ENCODE data around the gene IRF6. TPM values are rescaled to one million over a fixed set of nuclear protein-coding genes. Genes with fewer than 3 reads are reported as not detected.
"Not testable (repeated sequence)": the region's sequence is repeated elsewhere in the genome, so short reads cannot be mapped to it uniquely, and the experiment has no call there.

The IRF6 gene
- total RNA-seq, 1 experiment from 2014 or later, result 27.3 TPM

DNA sequence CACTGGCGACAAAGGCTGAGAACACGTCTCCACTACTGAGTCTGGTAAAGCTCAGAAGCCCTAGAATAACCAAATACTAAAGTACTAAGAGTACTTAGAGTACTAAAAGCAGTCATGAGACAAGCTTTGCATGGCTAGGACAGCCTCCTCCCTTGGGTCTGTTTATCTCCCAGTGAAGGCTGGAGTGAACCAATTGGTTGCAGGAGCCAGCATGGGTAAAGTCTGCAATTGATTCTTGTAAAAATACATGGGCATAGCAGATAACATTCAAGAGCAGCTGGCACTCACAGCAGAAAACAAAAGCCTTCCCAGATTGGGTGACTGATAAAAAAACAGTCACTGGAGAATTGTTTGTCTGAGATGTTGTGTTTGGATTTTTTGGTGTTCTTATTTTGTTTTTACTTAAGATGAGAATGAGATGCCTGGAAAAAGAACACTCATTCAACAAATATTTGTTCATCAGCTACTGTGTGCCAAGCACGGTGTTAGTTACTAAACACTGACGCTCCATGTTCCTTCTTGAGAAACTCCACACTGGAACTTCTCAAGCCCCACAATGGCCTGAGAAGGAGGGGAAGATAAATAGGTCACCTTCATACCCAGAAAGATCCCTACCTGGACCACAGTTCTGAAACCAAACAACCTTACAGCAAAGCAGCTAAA lies 3.7 kb downstream of the IRF6 start:
- BruUV-seq (replicated peaks), result no TSS peak
- H3K36me3 ChIP-seq (ENCODE audit: control insufficient read depth, insufficient read depth, low read length), result no peaks in the 10 kb centered on the region; the same call in 1 of the 2 replicates
- peaks cover 4% of the 10 kb centered on the region; the same call in 1 of the 2 replicates for H3K4me1 ChIP-seq
- no peak for DNase-seq
- peaks cover 13% of the 10 kb centered on the region for H3K4me1 Mint-ChIP-seq (ENCODE audit: low read depth, unreplicated experiment)
- H3K36me3 Mint-ChIP-seq (ENCODE audit: insufficient read depth, unreplicated experiment), result peaks cover 20% of the 10 kb centered on the region
- POLR2A ChIA-PET, result no interaction called here
- CTCF ChIA-PET, result no interaction called here
- H3K4me3 ChIP-seq (ENCODE audit: low read depth, low read length), result no peak overlapping the region
- H3K9me3 Mint-ChIP-seq (ENCODE audit: unreplicated experiment), result no peaks in the 10 kb centered on the region
- no peak overlapping the region for H3K27ac Mint-ChIP-seq (ENCODE audit: unreplicated experiment)
- no peaks in the 10 kb centered on the region for H3K9me3 ChIP-seq
- H3K27me3 Mint-ChIP-seq (ENCODE audit: insufficient read depth, unreplicated experiment), result no peaks in the 10 kb centered on the region
- no peak overlapping the region for H3K4me3 Mint-ChIP-seq (ENCODE audit: unreplicated experiment)
- intact Hi-C loops (cut with micrococcal nuclease; ENCODE audit: unreplicated experiment), result no loop called here
- H3K27me3 ChIP-seq (replicated peaks; ENCODE audit: control insufficient read depth, insufficient read depth, low read length), result no peaks in the 10 kb centered on the region
- TF ChIP-seq, protein P1, sequence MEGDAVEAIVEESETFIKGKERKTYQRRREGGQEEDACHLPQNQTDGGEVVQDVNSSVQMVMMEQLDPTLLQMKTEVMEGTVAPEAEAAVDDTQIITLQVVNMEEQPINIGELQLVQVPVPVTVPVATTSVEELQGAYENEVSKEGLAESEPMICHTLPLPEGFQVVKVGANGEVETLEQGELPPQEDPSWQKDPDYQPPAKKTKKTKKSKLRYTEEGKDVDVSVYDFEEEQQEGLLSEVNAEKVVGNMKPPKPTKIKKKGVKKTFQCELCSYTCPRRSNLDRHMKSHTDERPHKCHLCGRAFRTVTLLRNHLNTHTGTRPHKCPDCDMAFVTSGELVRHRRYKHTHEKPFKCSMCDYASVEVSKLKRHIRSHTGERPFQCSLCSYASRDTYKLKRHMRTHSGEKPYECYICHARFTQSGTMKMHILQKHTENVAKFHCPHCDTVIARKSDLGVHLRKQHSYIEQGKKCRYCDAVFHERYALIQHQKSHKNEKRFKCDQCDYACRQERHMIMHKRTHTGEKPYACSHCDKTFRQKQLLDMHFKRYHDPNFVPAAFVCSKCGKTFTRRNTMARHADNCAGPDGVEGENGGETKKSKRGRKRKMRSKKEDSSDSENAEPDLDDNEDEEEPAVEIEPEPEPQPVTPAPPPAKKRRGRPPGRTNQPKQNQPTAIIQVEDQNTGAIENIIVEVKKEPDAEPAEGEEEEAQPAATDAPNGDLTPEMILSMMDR (IDR thresholded peaks at IDR 0.05; ENCODE audit: insufficient read depth in 1 of 2, low read depth in 1 of 2, low read length in 1 of 2, severe bottlenecking in 1 of 2, unreplicated experiment in 1 of 2), result no peak

DNA sequence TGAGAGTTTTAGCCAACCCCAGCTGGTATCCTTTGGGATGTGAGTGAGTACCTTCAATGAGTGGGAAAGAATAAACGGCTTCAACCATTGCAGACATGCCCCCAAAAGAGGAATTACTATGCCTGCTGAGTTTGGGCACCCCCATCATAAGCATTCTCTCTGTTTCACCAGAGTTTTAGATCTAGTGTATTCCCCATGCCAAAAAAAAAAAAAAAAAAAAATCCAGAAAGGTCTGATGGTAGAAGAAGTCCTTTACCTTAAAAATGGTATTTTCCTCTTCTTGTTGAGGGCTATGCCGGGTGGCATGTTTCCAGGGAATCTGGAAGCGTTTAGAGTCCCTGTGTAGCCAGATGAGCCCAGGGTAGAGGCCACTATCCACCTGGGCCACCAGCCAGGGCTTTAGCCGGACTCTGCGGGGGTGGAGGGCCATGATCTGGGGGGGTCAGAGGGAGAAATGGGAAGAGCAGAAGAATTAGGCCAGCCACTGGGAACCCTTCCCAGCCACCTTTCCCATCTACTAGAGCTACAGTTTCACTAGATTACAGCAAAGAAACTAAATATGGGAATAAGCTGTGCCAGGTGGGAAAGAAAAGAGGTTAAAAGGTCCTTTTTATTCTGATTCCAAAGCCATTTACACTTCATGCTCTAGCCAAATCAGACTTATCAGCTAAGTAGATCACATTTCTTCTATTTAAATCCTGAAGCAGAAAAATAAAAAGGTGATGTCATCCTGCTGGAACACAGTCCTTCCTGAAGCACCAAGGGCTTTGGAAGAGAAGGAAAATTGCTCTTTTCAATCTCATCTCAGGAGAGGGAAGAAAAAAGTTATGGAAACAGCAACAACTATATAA lies 4.7 kb downstream of the IRF6 start:
- Mint-ChIP-seq H3K9me3 (ENCODE audit: unreplicated experiment) (no peaks in the 10 kb centered on the region), H3K27me3 (ENCODE audit: insufficient read depth, unreplicated experiment) (no peaks in the 10 kb centered on the region), H3K4me3 (ENCODE audit: unreplicated experiment) (no peak overlapping the region), H3K4me1 (ENCODE audit: low read depth, unreplicated experiment) (peaks cover 19% of the 10 kb centered on the region), H3K36me3 (ENCODE audit: insufficient read depth, unreplicated experiment) (peaks cover 27% of the 10 kb centered on the region), H3K27ac (ENCODE audit: unreplicated experiment) (no peak overlapping the region)
- Histone ChIP-seq H3K27me3 (replicated peaks; ENCODE audit: control insufficient read depth, insufficient read depth, low read length) (no peaks in the 10 kb centered on the region), H3K4me3 (ENCODE audit: low read depth, low read length) (no peak overlapping the region), H3K36me3 (ENCODE audit: control insufficient read depth, insufficient read depth, low read length) (no peaks in the 10 kb centered on the region; the same call in 1 of the 2 replicates), H3K9me3 (no peaks in the 10 kb centered on the region), H3K4me1 (peaks cover 10% of the 10 kb centered on the region)
- TF ChIP-seq, protein P1 (IDR thresholded peaks at IDR 0.05; ENCODE audit: insufficient read depth in 1 of 2, low read depth in 1 of 2, low read length in 1 of 2, severe bottlenecking in 1 of 2, unreplicated experiment in 1 of 2), result no peak
- ChIA-PET POLR2A (no interaction called here), CTCF (interaction anchor here (0.6 kb wide), 1 partner anchor 43 kb away, joined by 3 read pairs; no protein-coding TSS in a partner anchor)
- DNase-seq, result no peak
- intact Hi-C loops (cut with micrococcal nuclease; ENCODE audit: unreplicated experiment), result no loop called here
- no TSS peak for BruUV-seq (replicated peaks)

DNA sequence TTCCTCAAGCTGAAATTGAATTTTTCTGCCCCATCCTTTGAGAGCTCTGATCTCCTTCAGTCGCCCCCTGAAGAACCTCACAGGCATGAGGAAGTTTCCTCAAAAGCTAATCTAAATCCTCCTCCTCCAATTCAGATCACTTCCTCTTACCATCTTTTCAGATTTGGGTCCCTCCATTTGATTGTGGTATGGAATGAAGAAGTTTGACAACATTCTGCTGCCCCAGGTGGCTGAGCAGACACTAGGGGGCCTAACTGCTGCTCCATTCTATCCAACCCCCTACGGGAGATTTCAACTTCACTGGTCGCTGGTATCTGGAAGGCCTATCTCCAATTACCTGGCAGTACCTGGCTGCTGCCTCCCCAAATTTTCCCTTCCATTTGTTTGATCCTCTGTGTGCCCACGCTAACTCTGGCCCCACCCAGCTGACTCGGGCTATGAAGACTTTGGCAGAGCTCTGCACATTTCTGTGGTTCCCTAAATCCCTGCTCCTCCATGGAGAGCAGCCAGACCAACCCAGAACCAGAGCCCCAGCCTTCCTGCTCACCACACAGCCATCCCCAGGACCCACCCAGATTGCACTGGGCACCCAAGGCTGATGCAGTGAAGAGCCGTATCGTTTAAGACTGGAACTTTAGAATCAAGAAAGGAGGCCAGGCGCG lies 7.8 kb downstream of the IRF6 start:
- ChIA-PET CTCF (interaction anchor here (1.1 kb wide), 1 partner anchor 8 kb away, joined by 6 read pairs; the partner anchor contains the start of gene IRF6), POLR2A (no interaction called here)
- H3K27me3 ChIP-seq (replicated peaks; ENCODE audit: control insufficient read depth, insufficient read depth, low read length), result no peaks in the 10 kb centered on the region
- DNase-seq, result no peak
- no TSS peak for BruUV-seq (replicated peaks)
- H3K9me3 Mint-ChIP-seq (ENCODE audit: unreplicated experiment), result no peaks in the 10 kb centered on the region
- peaks cover 14% of the 10 kb centered on the region for H3K4me1 ChIP-seq
- peaks cover 8% of the 10 kb centered on the region for H3K4me1 Mint-ChIP-seq (ENCODE audit: low read depth, unreplicated experiment)
- intact Hi-C loops (cut with micrococcal nuclease; ENCODE audit: unreplicated experiment), result no loop called here
- peaks cover 57% of the 10 kb centered on the region for H3K36me3 Mint-ChIP-seq (ENCODE audit: insufficient read depth, unreplicated experiment)
- no peaks in the 10 kb centered on the region for H3K27me3 Mint-ChIP-seq (ENCODE audit: insufficient read depth, unreplicated experiment)
- no peaks in the 10 kb centered on the region; the same call in 1 of the 2 replicates for H3K36me3 ChIP-seq (ENCODE audit: control insufficient read depth, insufficient read depth, low read length)
- no peaks in the 10 kb centered on the region for H3K9me3 ChIP-seq
- no peak overlapping the region for H3K4me3 Mint-ChIP-seq (ENCODE audit: unreplicated experiment)
- no peak overlapping the region for H3K4me3 ChIP-seq (ENCODE audit: low read depth, low read length)
- TF ChIP-seq, protein P1 (IDR thresholded peaks at IDR 0.05; ENCODE audit: insufficient read depth in 1 of 2, low read depth in 1 of 2, low read length in 1 of 2, severe bottlenecking in 1 of 2, unreplicated experiment in 1 of 2), result peak in 1 of 2 experiments; percentile 49
- H3K27ac Mint-ChIP-seq (ENCODE audit: unreplicated experiment), result no peak overlapping the region

DNA sequence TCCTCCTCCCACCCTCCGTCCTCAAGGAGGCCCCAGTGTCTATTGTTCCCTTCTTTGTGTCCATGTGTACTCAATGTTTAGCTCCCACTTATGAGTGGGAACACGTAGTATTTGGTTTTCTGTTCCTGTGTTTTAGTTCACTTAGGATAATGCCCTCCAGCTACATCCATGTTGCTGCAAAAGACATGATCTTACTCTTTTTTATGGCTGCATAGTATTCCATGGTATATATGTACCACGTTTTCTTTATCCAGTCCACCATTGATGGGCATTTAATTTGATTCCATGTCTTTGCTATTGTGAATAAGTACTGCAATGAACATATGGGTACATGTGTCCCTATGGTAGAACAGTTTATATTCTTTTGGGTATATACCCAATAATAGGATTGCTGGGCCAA lies 12.2 kb downstream of the IRF6 start:
- Mint-ChIP-seq H3K4me1 (ENCODE audit: low read depth, unreplicated experiment) (peaks cover 25% of the 10 kb centered on the region), H3K36me3 (ENCODE audit: insufficient read depth, unreplicated experiment) (peaks cover 80% of the 10 kb centered on the region)
- Histone ChIP-seq H3K4me1 (peaks cover 35% of the 10 kb centered on the region), H3K36me3 (ENCODE audit: control insufficient read depth, insufficient read depth, low read length) (peaks cover 12% of the 10 kb centered on the region)
- H3K4me3 ChIP-seq (ENCODE audit: low read depth, low read length); H3K9me3 ChIP-seq; H3K27me3 ChIP-seq (replicated peaks; ENCODE audit: control insufficient read depth, insufficient read depth, low read length); intact Hi-C loops (cut with micrococcal nuclease; ENCODE audit: unreplicated experiment); DNase-seq; H3K4me3 Mint-ChIP-seq (ENCODE audit: unreplicated experiment); H3K27me3 Mint-ChIP-seq (ENCODE audit: insufficient read depth, unreplicated experiment); POLR2A ChIA-PET; BruUV-seq (replicated peaks); H3K27ac Mint-ChIP-seq (ENCODE audit: unreplicated experiment); CTCF ChIA-PET; H3K9me3 Mint-ChIP-seq (ENCODE audit: unreplicated experiment): not testable (repeated sequence)
